HepG2 (cell line): Measurements from ENCODE around the gene ARHGAP33. TPM values are rescaled to one million over a fixed set of nuclear protein-coding genes. Genes with fewer than 3 reads are reported as not detected.
A peak's percentile ranks its signal among the peaks of the same experiment; 100 is the strongest.

Experiments used
- AKAP8 ChIP-seq: sonication (generic); formaldehyde crosslinking; IDR thresholded peaks from 2 replicates; pipeline ENCODE4 v1.5.1; 2020; ENCODE audit warnings: mild to moderate bottlenecking, missing genetic modification reagents
- ASH2L ChIP-seq: fragments of 300-600, 200-600 bp; sonication (generic); IDR thresholded peaks from 2 replicates; pipeline ENCODE4 v1.7.0; 2017; ENCODE audit warnings: low read depth, mild to moderate bottlenecking, moderate library complexity, mixed read lengths, low read length; ENCODE audit not compliant: insufficient read length
- ATM ChIP-seq: fragments of 450-650 bp; IDR thresholded peaks from 2 replicates; pipeline ENCODE4 v1.7.1; 2017; ENCODE audit warnings: mild to moderate bottlenecking, borderline replicate concordance
- CCAR2 ChIP-seq: fragments of 200-400 bp; formaldehyde crosslinking; optimal IDR thresholded peaks from 2 replicates; pipeline ENCODE3; 2018; ENCODE audit warnings: low read depth, mild to moderate bottlenecking, low read length, moderate library complexity
- CEBPB ChIP-seq: IDR thresholded peaks from 2 replicates; pipeline ENCODE4 v1.6.1; 2011; ENCODE audit warnings: low read depth, low read length, improper control_type of control experiment, borderline replicate concordance
- FIP1L1 ChIP-seq: fragments of 200-400 bp; formaldehyde crosslinking; IDR thresholded peaks from 2 replicates; pipeline ENCODE4 v1.6.1; 2018; ENCODE audit warnings: low read depth, mild to moderate bottlenecking, low read length, moderate library complexity, borderline replicate concordance; ENCODE audit not compliant: insufficient read depth
- HNF4G ChIP-seq, 2 experiments: sonication (generic) in 1 of 2; formaldehyde crosslinking in 1 of 2; IDR thresholded peaks; 2 replicates each; pipeline versions ENCODE4 v1.4.0 to v1.6.1; 2011 to 2020; ENCODE audit warnings: borderline replicate concordance in 2 of 2, low read depth in 2 of 2, mild to moderate bottlenecking in 2 of 2, low read length in 1 of 2, missing genetic modification reagents in 1 of 2, moderate library complexity in 1 of 2
- JUNB ChIP-seq: sonication (generic); formaldehyde crosslinking; IDR thresholded peaks from 2 replicates; pipeline ENCODE4 v1.8.0; 2022; ENCODE audit warnings: missing genetic modification reagents, mild to moderate bottlenecking, borderline replicate concordance
- KDM5B ChIP-seq: sonication (generic); formaldehyde crosslinking; IDR thresholded peaks from 2 replicates; pipeline ENCODE4 v1.4.0; 2020; ENCODE audit warnings: missing genetic modification reagents, mild to moderate bottlenecking, borderline replicate concordance
- KLF13 ChIP-seq: sonication (generic); formaldehyde crosslinking; IDR thresholded peaks from 2 replicates; pipeline ENCODE4 v1.4.0; 2020; ENCODE audit warnings: mild to moderate bottlenecking, missing genetic modification reagents
- KLF16 ChIP-seq, 2 experiments: sonication (generic) in 1 of 2; formaldehyde crosslinking in 1 of 2; IDR thresholded peaks; 2 replicates each; pipeline versions ENCODE4 v1.6.1 to v1.8.0; 2016 to 2023; ENCODE audit warnings: missing genetic modification reagents in 2 of 2, missing compliant biosample characterization in 1 of 2
- PBX2 ChIP-seq: IDR thresholded peaks from 2 replicates; pipeline ENCODE4 v1.6.1; 2016; ENCODE audit warnings: control low read depth
- POLR2G ChIP-seq: fragments of 200-400 bp; formaldehyde crosslinking; IDR thresholded peaks from 2 replicates; pipeline ENCODE4 v1.6.1; 2018; ENCODE audit warnings: mild to moderate bottlenecking, low read depth, low read length, moderate library complexity
- RFX3 ChIP-seq: IDR thresholded peaks from 2 replicates; pipeline ENCODE4 v1.6.1; 2016; ENCODE audit warnings: missing biosample characterization, missing genetic modification reagents
- RXRB ChIP-seq: IDR thresholded peaks from 2 replicates; pipeline ENCODE4 v1.6.1; 2016; ENCODE audit warnings: borderline replicate concordance, missing genetic modification reagents, missing compliant biosample characterization
- TAF1 ChIP-seq: sonication (generic); formaldehyde crosslinking; IDR thresholded peaks from 2 replicates; pipeline ENCODE4 v1.4.0; 2020; ENCODE audit warnings: missing genetic modification reagents
- TBX3 ChIP-seq: fragments of 450-650 bp; IDR thresholded peaks from 2 replicates; pipeline ENCODE4 v1.6.1; 2017; ENCODE audit warnings: antibody characterized with exemption, mild to moderate bottlenecking, inconsistent platforms, borderline replicate concordance
- TOE1 ChIP-seq: sonication (generic); formaldehyde crosslinking; IDR thresholded peaks from 2 replicates; pipeline ENCODE4 v1.4.0; 2020; ENCODE audit warnings: mild to moderate bottlenecking, missing genetic modification reagents
- U2AF2 ChIP-seq: fragments of 200-400 bp; formaldehyde crosslinking; IDR thresholded peaks from 2 replicates; pipeline ENCODE4 v1.6.1; 2017; ENCODE audit warnings: low read depth, mild to moderate bottlenecking, low read length
- ZC3H13 ChIP-seq: sonication (generic); formaldehyde crosslinking; IDR thresholded peaks from 2 replicates; pipeline ENCODE4 v1.8.1; 2023; ENCODE audit warnings: mild to moderate bottlenecking, missing genetic modification reagents, moderate library complexity
- ZNF616 ChIP-seq: sonication (generic); formaldehyde crosslinking; IDR thresholded peaks from 2 replicates; pipeline ENCODE4 v1.5.0; 2020; ENCODE audit warnings: low read depth, mild to moderate bottlenecking, missing genetic modification reagents
- ZNF737 ChIP-seq: sonication (generic); formaldehyde crosslinking; IDR thresholded peaks from 2 replicates; pipeline ENCODE4 v1.5.0; 2020; ENCODE audit warnings: missing genetic modification reagents, mild to moderate bottlenecking, borderline replicate concordance
- ZNF83 ChIP-seq: sonication (generic); formaldehyde crosslinking; IDR thresholded peaks from 2 replicates; pipeline ENCODE4 v1.4.0; 2020; ENCODE audit warnings: missing genetic modification reagents, mild to moderate bottlenecking, borderline replicate concordance
- polyA plus RNA-seq, 8 experiments: library from polyadenylated mRNA; depleted of rRNA in 3 of 8; stranded (reverse) in 7 of 8; unstranded in 1 of 8; fragments of >200 nt; fragmentation: Illumina TruSeq in 4 of 8; extraction: Trizol in 4 of 8; gene quantifications; 2 replicates each; pipeline versions ENCODE4 v1.2.1 to v1.2.3, GENCODE V29; 2011 to 2016; ENCODE audit warnings: low read depth in 4 of 8, missing spikeins in 1 of 8, mixed read lengths in 1 of 8; ENCODE audit not compliant: insufficient read depth in 1 of 8
- total RNA-seq, 5 experiments: library from RNA; depleted of rRNA; stranded (reverse); fragments of >200 nt; fragmentation: Illumina TruSeq; extraction: Trizol; gene quantifications; 2 replicates each; pipeline ENCODE4 v1.2.3, GENCODE V29; 2016; ENCODE audit warnings: low read depth in 1 of 5
- TF ChIP-seq, protein P1 (sequence below): sonication (generic); formaldehyde crosslinking; IDR thresholded peaks from 2 replicates; pipeline ENCODE4 v1.4.0; 2020; ENCODE audit warnings: missing genetic modification reagents
- TF ChIP-seq, protein P2 (sequence below): sonication (generic); formaldehyde crosslinking; IDR thresholded peaks from 2 replicates; pipeline ENCODE4 v1.8.1; 2022; ENCODE audit warnings: low read depth, mild to moderate bottlenecking, missing genetic modification reagents

Gene ARHGAP33
- total and polyA plus RNA-seq, 2 of the 13 experiments (the other 11 are each of a cell fraction or from before 2014, with no cell fraction given) = 1.3 to 2.7 TPM

DNA sequence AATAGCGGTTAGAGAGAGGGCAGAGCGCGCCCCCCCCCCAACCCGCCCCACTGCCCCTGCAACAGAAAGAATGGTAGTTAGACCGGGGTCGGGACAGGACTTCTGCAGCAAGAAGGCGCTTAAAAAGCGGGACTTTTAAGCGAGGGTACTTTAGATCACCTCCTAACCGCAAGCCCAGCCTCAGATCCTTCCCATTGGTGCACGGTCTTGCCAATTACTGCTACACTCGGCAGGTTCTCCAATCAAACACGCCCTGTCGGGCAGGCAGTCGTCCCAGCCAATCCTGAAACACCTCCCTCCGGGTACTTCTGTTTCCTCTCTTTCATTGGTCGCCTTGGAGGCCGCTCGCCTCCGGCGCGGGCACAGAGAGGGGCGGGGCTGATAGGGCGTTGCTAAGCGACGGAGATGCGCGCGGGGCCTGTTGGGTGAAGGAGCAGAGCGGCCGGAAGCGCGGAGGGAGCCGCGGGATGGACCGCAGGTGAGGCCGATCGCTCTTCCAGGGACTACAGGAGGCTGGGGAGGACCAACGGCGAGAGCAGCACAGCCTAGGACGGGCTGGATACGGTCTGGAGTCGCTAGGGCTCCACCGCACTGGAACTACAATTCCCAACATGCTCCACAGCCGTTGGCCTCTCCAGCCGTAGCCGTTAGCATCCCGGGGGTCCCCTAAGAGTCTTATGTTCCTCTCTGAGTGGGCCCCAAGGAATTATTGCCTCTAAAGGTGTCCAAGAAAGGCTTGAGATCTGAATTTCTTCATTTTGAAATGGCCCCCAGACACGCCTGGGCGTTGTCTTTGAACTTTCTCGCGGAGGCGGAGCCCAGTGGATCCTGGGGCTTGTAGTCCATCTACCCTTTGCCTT, 17.4 kb upstream of the ARHGAP33 start, which contains the start of gene PROSER3 (continued):
- TF ChIP-seq ZNF83 (CRISPR knock-in tag) (0 out of 2 replicates have a peak, but pooled peaks have one; percentile 87), CCAR2 (no peak), FIP1L1 (0 out of 2 replicates have a peak, but pooled peaks have one; percentile 51), ZNF616 (no peak), AKAP8 (CRISPR knock-in tag) (no peak), KLF16 (CRISPR knock-in tag; IDR thresholded peaks at IDR 0.05) (no peak), PBX2 (peak; percentile 93), TOE1 (no peak), TAF1 (CRISPR knock-in tag) (peak; percentile 39; the same call in 1 of the 2 replicates), RFX3 (CRISPR knock-in tag) (peak; percentile 97), RXRB (CRISPR knock-in tag) (0 out of 2 replicates have a peak, but pooled peaks have one; percentile 3), JUNB (CRISPR knock-in tag) (no peak), KLF13 (CRISPR knock-in tag) (no peak), U2AF2 (peak; percentile 72; the same call in 1 of the 2 replicates), HNF4G (IDR thresholded peaks at IDR 0.05; ENCODE audit: borderline replicate concordance, low read depth, low read length) (no peak), HNF4G (CRISPR knock-in tag; IDR thresholded peaks at IDR 0.05; ENCODE audit: borderline replicate concordance, low read depth) (no peak), ZC3H13 (CRISPR knock-in tag) (no peak), KDM5B (CRISPR knock-in tag) (peak; percentile 45; the same call in 1 of the 2 replicates), POLR2G (peak; percentile 65), ASH2L (peak; percentile 55), TBX3 (no peak), ZNF737 (CRISPR knock-in tag) (no peak), CEBPB (no peak), ATM (no peak)
- TF ChIP-seq, protein P1, sequence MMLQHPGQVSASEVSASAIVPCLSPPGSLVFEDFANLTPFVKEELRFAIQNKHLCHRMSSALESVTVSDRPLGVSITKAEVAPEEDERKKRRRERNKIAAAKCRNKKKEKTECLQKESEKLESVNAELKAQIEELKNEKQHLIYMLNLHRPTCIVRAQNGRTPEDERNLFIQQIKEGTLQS (CRISPR knock-in tag) = 0 out of 2 replicates have a peak, but pooled peaks have one; percentile 7
- TF ChIP-seq, protein P2, sequence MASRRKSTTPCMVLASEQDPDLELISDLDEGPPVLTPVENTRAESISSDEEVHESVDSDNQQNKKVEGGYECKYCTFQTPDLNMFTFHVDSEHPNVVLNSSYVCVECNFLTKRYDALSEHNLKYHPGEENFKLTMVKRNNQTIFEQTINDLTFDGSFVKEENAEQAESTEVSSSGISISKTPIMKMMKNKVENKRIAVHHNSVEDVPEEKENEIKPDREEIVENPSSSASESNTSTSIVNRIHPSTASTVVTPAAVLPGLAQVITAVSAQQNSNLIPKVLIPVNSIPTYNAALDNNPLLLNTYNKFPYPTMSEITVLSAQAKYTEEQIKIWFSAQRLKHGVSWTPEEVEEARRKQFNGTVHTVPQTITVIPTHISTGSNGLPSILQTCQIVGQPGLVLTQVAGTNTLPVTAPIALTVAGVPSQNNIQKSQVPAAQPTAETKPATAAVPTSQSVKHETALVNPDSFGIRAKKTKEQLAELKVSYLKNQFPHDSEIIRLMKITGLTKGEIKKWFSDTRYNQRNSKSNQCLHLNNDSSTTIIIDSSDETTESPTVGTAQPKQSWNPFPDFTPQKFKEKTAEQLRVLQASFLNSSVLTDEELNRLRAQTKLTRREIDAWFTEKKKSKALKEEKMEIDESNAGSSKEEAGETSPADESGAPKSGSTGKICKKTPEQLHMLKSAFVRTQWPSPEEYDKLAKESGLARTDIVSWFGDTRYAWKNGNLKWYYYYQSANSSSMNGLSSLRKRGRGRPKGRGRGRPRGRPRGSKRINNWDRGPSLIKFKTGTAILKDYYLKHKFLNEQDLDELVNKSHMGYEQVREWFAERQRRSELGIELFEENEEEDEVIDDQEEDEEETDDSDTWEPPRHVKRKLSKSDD (CRISPR knock-in tag) = no peak
